Endometrial microvascular endothelial cells (primary cell): ENCODE measurements around the gene SRRM3. TPM values are rescaled to one million over a fixed set of nuclear protein-coding genes. Genes with fewer than 3 reads are reported as not detected.
"Not testable (repeated sequence)": the region's sequence is repeated elsewhere in the genome, so short reads cannot be mapped to it uniquely, and the experiment has no call there.

ENCODE experiments used
- in situ Hi-C: cut with HindIII; loops from 2 replicates; pipeline ENCODE4 v1.10.0; 2017; ENCODE audit warnings: low sequenced_read_pairs, low pct_unique_long_range_greater_than_20kb; ENCODE audit errors: inconsistent ontology term
- total RNA-seq: library from RNA; depleted of rRNA; stranded (reverse); fragments of >200 nt; gene quantifications from one replicate; pipeline ENCODE4 v1.2.3, GENCODE V29; 2015; ENCODE audit errors: inconsistent ontology term

The SRRM3 gene
- total RNA-seq, 1 donor from 2014 or later = not detected

DNA sequence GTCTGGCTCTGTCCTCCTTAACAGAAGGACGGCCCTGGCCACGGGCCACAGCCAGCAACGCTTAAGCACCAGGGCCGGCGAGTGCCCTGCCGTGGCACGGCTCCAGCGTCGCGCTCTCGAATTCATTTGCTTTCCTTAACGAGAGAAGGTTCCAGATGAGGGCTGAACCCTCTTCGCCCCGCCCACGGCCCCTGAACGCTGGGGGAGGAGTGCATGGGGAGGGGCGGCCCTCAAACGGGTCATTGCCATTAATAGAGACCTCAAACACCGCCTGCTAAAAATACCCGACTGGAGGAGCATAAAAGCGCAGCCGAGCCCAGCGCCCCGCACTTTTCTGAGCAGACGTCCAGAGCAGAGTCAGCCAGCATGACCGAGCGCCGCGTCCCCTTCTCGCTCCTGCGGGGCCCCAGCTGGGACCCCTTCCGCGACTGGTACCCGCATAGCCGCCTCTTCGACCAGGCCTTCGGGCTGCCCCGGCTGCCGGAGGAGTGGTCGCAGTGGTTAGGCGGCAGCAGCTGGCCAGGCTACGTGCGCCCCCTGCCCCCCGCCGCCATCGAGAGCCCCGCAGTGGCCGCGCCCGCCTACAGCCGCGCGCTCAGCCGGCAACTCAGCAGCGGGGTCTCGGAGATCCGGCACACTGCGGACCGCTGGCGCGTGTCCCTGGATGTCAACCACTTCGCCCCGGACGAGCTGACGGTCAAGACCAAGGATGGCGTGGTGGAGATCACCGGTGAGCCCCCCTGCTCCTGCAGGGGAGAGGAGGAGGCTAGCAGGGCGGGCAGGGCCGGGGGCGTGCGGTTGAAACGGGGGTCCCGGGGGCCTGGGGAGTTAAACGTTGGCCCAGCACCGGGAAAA is 100.9 kb downstream of the SRRM3 start, which contains the start of gene HSPB1:
HSPB1 (plus strand) TSS at position 327 of the 855 bp plus-strand sequence; CDS start at position 367, 40 bp downstream.
- in situ Hi-C loops = no loop called here

DNA sequence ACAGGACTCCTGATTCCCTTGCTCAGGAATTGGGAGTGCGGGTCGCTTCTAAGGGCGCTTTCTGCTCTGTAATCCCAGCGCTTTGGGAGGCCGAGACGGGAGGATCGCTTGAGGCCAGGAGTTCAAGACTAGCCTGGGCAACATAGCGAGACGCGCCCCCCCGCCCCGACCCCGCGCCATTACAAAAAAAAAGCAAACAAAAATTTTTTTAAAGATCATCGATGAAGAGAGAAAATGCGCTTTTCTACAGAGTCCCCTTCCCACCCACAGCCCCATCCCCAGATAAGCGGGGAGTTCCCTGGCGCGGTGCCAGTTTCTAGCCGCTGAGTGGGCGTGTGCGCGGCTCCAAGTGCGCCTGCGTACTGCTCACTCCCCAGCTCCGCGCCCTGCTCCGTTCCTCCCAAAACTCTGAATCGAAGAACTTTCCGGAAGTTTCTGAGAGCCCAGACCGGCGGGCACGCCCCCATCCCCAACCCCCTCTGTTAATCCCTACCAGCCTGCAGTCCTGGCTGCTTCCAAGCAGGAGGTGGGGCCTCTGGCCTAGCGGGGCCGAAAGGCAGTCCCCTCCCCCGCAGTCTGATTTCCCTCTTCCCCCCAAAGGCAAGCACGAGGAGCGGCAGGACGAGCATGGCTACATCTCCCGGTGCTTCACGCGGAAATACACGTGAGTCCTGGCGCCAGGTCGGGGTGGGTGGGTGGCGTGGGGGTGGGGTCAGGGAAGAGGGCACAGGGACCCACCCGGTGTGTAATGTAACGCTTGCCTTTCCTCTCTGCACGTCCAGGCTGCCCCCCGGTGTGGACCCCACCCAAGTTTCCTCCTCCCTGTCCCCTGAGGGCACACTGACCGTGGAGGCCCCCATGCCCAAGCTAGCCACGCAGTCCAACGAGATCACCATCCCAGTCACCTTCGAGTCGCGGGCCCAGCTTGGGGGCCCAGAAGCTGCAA is 101.8 kb downstream of the SRRM3 start:
- in situ Hi-C loops = no loop called here

DNA sequence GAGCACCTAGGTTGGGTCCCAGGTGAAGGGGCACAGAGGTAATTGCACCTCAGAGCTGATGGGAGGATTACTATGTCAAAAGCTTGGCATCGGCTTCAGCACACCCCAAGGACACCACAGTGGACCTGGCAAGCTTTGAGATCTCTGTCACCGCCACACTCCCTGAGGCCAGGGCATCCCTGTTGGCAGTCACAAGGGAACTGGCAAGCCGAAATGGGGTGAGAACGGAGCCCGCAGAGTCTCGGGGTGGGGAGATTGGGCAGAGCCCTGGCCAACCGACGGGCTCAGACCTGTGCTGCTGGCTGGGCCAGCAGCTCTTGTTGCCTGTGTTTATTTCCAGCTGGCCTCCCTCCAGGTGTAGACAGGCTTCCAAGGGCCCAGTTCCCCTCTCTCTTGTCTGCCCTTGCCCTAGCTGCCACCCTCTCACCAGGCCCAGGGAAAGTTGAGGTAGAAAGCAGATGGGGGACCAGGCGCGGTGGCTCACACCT is 103.2 kb downstream of the SRRM3 start:
- in situ Hi-C loops = no loop called here

DNA sequence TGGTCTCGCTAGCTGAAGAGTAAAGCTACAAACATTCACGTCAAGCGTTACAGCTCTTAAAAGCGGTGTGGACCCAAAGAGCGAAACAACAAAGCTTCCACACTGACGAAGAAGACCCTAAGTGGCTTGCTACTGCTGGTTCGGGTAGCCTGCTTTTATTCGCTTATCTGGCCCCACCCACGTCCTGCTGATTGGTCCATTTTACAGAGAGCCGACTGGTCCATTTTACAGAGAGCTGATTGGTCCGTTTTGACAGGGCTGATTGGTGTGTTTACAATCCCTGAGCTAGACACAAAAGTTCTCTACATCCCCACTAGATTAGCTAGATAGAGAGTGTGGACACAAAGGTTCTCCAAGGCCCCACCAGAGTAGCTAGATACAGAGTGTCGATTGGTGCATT is 107.2 kb downstream of the SRRM3 start:
- in situ Hi-C loops = not testable (repeated sequence)

DNA sequence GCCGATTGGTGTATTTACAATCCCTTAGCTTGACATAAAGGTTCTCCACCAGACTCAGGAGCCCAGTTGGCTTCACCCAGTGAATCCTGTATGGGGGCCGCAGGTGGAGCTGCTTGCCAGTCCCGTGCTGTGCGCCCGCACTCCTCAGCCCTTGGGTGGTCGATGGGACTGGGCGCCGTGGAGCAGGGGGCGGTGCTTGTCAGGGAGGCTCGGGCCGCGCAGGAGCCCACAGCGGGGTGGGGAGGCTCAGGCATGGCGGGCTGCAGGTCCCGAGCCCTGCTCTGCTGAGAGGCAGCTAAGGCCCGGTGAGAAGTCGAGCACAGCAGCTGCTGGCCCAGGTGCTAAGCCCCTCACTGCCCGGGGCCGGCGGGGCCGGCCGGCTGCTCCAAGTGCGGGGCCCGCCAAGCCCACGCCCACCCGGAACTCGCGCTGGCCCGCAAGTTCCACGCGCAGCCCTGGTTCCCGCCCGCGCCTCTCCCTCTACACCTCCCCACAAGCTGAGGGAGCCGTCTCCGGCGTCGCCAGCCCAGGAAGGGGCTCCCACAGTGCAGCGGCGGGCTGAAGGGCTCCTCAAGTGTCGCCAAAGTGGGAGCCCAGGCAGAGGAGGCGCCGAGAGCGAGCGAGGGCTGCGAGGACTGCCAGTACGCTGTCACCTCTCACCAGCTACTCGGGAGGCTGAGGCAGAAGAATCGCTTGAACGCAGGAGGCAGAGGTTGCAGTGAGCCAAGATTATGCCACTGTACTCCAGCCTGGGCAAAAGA is 107.8 kb downstream of the SRRM3 start:
- in situ Hi-C loops = not testable (repeated sequence)

DNA sequence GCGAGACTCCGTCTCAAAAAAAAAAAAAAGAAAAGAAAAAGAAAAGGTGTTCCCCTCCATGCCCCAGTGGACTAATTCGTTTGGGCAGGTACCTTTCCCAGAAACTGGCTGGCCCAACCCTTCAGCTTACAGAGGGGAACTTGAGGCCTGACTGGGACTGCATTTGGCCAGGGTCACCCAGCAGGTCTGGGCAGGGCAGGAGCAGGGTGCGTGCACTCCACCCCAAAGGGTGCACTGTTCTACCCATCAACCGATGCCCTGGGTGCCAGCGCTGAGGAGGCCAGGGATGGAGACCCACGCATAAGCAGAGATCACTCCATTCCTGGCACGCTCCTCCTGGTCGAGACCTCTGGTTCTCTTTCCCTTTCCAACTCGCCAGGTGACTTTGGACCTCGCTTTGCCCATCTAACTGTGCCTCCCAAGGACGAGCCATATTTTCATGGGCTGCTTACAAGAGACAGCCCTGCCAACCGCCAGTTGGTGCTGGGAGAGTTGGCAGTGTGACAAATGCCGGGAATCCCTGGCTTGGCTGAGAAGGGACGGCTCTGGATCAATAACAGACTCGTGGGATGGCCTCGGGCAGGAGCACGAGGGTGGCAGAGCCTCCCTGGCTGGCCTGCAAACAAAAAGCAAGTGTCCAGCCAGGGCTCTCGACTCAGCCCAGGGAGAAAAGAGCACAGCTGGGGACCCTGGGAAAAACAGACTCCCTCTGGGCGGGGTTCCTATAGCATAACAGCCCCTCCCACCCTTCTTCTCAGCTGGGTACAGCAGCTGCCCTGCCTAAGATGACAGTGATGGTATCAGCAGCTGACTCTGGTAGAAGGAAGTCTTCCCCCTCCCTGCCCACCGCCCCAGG is 108.6 kb downstream of the SRRM3 start:
- in situ Hi-C loops = no loop called here

DNA sequence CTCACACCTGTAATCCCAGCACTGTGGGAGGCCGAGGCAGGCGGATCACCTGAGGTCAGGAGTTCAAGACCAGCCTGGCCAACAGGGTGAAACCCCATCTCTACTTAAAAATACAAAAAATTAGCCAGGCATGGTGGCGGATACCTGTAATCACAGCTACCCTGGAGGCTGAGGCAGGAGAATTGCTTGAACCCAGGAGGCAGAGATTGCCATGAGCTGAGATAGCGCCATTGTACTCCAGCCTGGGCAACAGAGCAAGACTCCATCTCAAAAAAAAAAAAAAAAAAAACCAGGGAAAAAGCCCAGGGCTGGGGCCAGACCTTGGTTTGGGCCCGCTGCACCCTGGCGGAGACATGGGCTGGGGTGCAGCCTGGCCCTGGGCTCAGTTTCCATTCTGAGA is 110.1 kb downstream of the SRRM3 start:
- in situ Hi-C loops = not testable (repeated sequence)

DNA sequence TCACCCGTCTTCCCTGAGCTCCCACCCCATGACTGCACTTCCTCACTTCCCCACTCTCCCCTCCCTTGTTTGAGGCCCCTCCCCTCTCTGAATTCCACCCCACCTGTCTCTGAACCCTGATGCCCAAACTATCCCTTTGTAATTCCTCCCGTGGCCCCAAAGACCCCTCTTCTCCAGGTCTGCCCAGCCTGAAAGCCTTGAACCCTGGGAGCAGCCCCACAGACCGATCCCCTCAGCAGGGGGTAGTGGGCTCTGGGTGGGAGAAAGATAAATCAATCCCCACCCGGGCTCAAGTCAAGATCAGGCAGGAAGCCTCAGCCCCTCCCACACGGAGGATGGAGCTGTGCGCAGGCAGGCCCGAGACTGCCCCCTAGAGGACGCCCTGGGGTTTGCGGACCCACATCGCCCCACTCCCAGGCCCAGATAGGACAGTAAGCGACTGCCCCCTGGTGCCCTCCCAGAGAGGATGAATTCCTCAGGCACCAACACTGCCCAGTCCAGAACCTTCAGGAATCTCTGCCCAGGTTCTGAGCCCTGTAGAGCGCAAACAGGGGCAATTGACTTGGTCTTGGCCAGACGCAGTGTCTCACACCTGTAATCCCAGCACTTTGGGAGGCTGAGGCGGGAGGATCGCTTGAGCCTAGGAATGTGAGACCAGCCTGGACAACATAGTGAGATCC is 112.5 kb downstream of the SRRM3 start:
- in situ Hi-C loops = no loop called here

DNA sequence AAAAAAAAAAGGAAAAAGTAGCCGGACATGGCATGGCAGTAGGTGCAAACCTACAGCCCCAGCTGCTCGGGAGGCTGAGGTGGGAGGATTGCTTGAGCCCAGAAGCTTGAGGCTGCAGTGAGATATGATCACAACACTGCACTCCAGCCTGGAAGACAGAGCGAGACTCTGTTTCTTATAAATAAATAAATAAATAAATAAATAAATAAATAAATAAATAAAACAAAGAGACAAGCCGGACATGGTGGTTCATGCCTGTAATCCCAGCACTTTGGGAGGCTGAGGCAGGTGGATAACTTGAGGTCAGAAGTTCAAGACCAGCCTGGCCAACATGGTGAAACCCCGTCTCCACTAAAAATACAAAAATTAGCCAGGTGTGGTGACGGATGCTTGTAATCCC is 113.0 kb downstream of the SRRM3 start:
- in situ Hi-C loops = not testable (repeated sequence)

DNA sequence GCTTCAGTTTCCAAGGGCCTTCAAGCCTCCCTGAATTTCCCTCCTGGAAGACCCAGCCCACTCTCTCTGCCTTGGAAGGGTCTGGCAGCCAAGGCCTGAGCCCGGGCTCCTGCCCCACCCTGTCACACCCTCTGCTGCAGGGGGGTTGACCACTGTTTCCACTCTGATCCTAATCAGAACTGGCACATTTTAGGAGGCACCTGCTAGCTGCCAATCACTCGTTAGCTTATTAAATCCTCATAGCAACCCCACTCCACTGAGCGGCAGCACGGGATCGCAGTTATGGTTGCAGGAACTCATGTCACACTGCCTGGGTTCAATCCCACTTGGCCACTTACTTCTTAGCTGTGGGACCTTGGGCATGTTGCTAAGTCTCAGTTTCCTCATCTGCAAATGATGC is 113.7 kb downstream of the SRRM3 start:
- in situ Hi-C loops = no loop called here

DNA sequence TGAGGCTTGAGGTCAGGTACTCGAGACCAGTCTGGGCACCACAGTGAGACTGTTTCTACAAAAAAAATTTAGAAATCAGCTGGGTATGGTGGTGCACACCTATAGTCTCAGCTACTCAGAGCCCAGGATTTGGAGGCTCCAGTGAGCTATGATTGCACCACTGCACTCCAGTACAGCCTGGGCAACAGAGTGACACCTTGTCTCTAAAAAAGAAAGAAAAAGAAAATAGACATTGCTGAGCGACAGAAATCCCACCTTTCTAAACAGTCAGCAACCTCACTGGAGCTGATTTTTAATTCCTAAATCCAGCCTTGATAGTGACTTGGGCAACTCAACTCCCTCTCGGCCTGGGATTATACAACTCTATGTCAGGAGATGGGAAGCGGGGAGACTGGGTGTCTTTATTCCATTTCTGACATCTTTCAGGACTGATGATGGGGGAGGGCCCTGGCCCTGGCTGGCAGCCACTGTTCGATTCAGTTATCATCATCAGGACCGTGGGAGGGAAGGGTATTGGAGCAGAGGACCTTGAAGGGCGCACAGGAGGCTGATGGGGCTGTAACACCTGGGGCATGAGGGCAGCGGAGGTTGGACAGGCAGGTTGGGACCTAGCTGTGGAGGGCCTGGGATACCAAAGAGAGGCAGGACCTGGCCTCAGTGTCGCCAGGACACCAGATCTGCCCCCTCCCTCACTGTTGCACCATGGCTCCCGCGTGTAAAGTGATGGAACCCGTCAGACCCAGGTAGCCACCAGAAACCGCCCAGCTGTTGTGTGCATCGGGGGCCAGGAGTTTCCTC is 115.5 kb downstream of the SRRM3 start:
- in situ Hi-C loops = no loop called here

DNA sequence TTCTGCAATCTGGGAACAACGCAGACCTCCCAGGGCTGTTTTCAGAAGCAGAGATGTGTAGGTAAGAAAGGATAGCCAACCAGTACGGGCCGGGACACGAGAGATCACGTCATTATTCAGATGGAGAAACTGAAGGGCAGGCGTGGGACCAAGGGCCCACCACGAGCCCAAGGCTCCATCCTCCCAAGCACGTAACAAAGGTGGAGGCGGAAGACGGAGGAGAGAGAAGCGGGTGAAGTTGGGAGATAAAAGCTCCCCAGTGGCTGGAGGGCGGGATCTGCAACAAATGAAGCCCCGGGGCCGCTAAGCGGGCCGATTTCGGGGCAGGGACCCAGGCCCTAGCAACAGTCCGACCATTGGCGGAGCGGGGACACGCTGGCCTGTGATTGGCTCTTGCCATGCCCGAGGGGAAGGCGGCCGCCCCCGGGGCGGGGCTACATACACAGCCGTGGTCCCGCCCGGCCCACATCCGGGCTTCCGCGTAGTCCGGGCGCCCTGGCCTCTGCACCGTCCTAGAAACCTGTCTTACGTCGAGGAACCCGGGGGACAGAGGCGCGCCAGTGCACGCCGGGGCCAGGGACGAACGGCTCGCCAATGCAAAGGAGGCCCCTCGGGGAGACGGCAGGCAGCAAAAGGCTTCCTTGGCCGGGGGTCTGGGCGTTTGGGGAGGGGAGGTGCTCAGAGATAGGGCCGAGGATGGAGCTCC is 116.2 kb downstream of the SRRM3 start:
- in situ Hi-C loops = no loop called here

DNA sequence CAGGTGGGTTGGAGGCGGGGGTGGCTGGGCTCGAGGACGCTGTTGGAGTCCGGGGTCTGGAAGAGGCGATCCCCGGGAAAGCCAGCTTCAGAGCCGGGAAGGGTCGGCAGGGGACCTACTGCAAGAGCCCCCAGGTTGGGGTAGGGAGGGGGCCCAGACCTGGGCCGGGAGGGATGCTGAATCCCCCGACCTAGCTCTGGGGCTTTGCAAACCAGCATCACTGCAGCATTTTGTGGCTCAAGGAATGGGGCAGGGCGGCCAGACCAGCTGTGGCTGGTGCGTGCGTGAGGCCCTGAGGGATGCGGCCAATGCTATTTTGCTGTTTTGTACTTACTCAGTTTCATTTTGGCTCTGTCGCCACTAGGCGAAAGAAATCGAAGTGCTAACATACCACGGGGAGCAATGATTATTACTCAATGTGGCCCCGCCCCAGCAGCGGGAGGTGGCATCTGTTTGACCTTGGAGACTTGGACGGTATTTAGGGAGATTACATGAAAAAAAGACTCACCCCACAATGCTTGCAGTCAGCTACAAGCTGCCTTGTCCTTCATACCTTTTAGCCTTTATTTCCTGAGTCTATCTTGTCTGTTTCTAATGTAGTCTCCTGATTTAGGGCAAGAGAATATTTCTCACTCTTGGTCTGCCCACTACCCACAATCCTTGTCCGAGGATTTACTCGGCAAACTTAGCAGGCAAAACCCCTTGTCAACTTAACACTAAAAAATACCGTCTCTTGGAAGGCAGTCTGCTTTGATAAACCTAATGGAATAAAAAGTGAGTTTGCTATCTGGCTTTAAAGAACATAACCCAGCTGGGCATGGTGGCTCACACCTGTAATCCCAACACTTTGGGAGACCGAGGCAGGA is 117.0 kb downstream of the SRRM3 start:
- in situ Hi-C loops = no loop called here

DNA sequence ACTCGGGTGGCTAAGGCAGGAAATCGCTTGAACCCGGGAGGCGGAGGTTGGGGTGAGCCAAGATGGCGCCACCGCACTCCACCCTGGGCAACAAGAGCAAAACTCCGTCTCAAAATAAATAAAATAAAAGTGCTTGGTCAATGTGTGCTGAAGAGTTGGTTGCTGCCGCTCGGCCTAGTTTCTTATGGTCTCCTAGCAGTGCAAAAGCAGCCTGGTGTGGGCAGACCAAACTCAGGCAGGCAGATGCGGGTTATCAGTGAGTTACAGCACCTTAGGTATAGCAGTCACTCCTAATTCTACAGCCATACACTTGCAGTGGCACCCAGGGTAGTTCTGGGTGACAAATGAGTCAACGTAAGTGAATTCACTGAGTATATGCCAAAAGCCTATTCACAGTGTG is 123.4 kb downstream of the SRRM3 start:
- in situ Hi-C loops = no loop called here

DNA sequence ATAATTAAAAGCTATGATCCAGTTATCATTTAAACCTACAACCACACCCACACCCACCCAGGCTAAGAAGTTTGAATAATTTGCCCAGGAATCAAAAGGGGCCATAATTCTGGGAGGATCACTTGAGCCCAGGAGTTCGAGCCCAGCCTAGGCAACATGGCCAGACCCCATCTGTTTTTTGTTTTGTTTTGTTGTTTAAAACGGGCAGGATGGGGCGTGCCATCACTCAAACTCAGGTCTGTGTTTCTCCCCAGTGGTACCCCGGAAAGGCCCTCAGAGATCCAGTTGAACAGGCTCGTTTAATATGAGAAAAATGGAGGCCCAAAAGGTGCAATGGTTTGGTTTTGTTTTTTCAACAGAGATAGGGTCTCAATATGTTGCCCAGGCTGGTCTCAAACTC is 124.1 kb downstream of the SRRM3 start:
- in situ Hi-C loops = no loop called here
